COLO829 (cell line): ENCODE data around the gene LLGL2.

Source experiments
- DNase-seq: peaks from one replicate; pipeline ENCODE4 v3.0.0; 2012; ENCODE audit warnings: low spot score

Gene LLGL2

GRCh38 chr17:75550139-75550465 lies 24.6 kb downstream of the LLGL2 start:
- no peak for DNase-seq

- no peak for DNase-seq
Measured at GRCh38 chr17:75551266-75551665, 25.8 kb downstream of the LLGL2 start.

DNA sequence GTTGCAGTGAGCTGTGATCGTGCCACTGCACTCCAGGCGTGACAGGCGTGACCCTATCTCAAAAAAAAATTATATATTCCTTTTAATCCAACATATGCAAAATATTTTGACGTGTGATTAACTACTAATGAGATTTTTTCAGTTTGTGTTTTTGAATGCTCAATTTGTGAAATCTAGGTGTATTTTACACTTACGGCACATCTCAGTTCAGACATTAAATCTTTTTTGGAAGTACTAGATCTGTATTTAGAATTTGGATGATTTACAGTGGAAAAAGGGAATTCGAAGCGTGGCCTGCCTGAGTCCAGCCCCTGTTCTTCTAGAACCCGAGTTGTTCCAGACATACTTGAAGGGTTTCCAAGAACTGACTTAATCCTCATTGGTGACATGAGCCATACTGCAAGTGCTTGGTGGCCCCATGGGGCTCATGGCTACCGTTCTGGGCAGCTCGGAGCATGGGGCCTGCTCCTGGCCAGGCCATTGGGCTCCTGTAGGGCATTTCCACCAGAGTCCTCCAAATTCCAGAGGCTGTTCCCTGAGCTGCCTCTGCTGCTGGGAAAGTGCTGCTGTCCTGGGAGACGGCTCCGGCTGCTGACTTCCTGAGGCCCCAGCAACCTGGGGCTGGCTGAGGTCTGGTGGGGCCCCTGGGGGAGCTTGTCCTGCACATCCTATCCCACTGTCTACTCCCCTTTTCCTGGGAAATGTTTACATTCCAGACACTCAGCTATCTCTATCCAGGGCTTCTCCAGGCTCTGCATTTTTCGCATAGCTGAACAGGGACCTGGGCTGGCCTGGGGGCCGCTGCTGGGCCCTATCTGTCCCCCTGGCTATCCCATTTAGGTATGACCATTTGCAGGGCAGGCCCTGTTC lies 27.2 kb downstream of the LLGL2 start:
- DNase-seq: no peak

- DNase-seq: no peak
Measured at GRCh38 chr17:75553295-75554110, 28.0 kb downstream of the LLGL2 start.

DNA sequence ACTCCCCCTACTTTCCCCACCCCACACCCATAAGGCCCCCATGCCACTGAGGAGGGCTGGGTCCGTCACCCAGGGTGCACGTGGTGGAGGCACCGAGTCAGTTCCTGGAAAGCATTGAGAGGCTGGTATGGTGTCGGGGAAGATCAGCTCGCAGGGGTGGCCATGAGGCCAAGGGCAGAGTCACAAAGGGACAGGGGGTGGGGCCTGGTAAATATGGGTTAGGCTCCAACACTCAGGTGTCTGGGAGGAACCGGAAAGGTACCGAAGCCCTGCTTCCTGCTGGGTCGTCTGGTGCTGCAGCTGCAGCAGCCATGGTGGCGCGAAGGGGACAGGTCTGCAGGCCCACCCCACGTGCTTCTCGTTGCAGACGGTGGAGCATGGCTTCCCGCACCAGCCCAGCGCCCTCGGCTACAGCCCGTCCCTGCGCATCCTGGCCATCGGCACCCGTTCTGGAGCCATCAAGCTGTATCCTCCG lies 30.2 kb downstream of the LLGL2 start:
- DNase-seq: no peak

DNA sequence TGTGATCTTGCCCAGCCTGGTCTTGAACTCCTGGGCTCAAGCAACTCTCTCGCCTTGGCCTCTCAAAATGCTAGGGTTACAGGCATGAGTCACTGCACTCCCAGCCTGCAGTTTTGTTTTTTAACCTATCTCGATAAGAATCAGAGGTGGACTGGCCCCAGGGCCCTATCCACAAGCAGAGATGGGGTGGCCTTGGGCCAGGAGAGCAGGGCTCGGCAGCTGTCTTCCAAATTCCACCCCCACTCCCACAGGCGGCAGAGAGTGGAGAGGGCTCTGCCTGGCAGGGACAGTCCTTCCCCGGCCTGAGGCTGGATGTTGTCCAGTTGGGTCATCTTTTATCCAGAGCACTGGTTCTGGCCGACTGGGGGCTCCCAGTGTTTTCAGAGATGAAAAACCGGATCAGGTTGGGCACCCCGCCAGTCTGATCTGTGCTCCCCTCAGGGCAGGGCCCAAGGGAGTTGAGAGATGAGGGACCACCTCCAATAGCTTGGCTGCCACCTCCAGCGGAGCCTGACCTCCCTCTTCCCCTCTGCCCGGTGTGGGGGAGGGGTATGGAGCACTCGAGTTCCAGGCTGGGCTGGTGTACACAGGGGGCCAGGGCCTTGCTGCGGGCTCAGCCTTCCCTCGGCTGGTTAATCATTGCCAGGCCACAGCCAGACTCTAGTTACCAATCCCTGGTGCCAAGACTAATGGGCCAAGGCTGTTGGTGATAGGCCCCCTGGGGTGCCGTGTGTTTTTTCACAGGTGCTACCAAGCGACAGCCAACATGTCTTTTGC lies 31.8 kb downstream of the LLGL2 start:
- no peak for DNase-seq

GRCh38 chr17:75557852-75558665 lies 32.6 kb downstream of the LLGL2 start:
- DNase-seq: no peak

DNA sequence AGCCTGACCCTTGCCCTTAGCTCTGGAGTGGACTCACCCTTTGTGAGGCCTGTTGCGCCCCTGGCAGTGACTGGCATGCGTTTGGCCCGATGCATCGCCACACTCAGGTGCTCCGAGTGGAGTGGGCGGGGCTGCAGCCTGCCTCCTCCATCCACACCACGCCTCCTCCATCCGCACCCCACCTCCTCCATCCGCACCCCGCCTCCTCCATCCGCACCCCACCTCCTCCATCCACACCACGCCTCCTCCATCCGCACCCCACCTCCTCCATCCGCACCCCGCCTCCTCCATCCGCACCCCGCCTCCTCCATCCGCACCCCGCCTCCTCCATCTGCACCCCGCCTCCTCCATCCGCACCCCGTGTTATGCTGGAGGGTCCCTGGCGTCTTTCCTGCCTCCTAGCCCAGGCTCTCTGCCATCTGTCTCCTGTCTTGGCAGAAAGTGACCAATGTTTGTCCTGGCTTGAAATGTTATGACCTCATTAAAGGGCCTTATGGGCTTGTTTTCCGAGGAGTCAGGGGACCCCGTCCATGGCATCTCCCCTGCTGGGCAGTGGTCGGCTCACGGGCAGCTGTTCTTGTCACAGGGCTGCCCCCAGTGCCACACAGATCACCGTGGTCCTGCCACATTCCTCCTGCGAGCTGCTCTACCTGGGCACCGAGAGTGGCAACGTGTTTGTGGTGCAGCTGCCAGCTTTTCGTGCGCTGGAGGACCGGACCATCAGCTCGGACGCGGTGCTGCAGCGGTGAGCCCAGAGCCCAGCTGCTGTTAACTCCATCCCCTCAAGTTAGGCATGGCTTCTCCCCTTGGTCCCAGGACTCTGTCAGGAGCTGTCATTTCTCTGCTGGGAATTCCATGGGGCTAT lies 33.4 kb downstream of the LLGL2 start:
- no peak for DNase-seq

DNA sequence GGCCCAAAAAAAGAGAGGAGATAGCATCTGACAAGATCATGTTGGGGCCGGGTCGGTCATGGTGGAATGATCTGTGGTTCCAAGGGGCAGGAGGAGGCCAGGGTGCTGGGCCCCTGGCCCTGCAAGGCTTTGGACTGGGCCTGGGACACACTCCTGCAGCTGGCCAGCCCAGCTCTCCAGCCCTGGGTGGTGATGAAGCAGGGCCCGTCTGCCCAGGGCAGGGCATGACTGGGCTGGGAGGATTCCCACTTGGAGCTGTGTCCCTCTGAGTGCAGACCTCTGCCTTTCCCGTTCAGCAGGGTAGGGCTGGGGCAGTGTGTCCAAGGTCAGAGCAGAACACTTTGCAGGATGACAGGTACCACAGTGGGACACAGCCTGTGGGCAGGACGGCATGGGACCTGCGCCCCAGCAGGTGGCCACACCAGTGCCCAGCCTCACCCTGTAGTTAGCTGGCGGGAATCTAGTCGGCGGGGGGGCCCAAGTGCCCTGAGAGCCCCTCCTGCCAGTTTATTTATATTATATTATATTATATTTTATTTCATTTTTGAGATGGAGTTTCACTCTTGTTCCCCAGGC lies 34.5 kb downstream of the LLGL2 start:
- no peak for DNase-seq

DNA sequence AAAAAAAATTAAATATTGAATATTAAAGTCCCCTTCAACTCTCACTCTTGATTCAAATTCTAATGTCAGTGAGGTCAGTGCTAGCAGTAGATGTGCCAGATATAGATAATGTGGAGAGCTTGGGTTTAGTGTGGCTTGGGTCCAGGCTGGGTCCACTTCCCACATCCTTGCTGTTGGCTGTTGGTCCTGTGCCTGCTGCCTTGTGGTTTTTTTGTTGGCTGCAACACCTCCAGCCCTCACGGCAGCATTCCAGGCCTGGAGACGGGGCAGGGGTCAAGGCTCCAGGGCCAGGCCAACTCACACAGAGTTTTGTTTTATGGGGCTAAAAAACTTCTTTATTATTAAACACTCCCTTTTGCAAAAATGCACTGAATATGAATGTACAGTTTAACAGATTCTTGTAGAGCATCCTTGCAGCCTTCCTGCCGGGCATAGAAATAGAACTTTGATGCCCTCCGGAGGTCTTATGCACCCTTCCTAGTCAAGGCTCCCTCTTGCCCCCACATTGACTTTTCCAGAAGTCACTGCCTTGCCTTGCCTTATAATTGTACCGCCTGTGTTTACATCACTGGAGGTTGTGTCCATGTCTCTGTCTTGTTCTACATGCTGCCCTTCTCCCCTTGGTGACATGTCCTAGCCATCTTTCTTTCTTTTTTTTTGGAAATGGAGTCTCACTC lies 36.6 kb downstream of the LLGL2 start:
- no peak for DNase-seq

GRCh38 chr17:75563063-75563758 lies 37.7 kb downstream of the LLGL2 start:
- DNase-seq: no peak

- no peak for DNase-seq
Measured at GRCh38 chr17:75564195-75564594, 38.7 kb downstream of the LLGL2 start.

DNA sequence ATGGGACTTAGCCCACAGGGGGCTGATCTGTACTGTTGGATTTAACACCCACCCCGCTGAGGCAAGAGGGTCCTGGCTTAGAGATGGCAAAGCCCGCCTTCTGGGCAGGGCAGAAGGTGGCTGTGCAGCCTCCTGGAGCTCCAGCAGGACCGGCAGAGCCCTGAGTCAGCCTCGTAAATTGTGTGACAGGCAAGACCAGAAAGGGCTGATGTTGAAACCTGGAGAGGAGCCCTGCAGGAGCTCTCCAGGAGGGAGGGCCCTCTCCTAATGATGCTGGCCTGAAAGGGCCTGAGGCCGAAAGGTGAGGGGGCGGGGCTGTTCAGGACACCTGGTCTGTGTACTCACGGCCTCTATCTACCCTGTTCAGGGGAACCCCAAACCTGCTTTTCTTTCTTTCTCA lies 39.6 kb downstream of the LLGL2 start:
- no peak for DNase-seq

DNA sequence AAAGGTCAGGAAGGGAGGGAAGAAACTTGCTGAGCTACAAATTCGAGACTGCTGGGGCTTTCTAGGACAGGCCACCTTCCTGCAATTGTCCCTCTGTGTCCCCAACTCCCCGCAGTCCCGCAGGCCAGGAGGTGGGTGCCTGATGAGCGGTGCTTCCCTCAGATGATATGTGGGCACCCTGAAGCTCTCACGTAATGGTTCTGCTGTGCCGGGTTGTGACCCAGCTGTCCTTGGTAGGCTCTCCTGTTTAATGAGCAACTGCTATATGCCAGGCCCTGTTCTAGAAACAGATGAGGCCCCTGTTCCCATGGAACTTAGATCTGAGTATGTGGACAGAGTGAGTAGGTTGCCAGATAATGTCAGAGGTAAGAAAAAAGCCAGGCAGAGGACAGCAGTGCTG lies 40.1 kb downstream of the LLGL2 start:
- DNase-seq: no peak

DNA sequence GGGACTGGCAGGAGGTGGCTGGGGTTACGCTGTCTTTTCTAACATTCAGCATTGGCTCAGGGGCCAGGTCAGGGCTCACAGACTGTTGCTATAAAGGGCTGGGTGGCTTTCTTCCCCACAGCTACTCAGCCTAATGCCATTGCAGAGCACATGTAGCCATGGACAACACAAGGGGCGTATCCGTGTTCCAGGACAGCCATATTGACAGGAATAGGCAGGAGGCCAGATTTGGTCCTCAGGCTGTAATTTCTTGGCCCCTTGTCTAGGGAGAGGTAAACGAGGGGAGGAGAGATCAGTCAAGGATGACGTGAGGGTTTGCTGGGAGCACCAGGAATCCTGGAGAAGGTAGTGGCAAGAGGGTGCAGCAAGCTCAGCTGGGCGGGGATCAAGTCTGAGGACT lies 40.9 kb downstream of the LLGL2 start:
- DNase-seq: no peak

DNA sequence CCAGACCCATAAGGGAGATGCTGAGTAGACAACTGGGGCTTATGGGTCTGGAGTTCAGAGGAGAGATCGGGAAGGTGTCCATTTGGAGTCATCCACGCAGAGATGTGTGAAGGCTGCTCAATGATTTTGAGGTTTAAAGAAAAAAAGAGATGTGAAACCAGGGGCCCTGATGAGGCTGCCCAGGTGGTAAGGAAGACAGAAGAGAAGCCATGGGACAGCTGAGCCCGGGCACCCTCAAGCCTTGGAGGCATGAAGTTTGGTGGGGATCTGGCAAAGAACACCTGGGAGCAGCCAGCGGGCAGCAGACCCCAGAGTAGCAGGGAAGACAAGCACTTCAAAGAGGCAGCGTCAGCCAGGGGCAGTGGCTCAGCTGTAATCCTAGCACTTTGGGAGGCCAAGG lies 41.3 kb downstream of the LLGL2 start:
- no peak for DNase-seq

GRCh38 chr17:75568412-75569255 lies 43.1 kb downstream of the LLGL2 start:
- DNase-seq: no peak

DNA sequence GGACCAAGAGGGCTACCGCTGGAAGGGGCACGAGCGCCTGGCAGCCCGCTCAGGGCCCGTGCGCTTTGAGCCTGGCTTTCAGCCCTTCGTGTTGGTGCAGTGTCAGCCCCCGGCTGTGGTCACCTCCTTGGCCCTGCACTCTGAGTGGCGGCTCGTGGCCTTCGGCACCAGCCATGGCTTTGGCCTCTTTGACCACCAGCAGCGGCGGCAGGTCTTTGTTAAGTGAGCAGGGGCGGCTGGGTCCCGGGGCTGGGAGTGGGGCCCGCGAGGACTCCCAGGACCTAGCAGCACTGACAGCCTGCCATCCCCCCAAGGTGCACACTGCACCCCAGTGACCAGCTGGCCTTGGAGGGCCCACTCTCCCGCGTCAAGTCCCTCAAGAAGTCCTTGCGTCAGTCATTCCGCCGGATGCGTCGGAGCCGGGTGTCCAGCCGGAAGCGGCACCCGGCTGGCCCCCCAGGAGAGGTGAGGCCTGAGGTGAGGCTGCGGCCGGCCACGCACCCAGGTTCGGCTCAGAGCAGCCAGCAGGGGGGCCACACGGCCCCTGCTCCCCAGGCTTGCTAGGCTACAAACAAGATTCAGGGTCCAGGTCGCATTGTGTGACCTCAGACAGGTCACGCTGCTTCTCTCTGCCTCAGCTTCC lies 44.7 kb downstream of the LLGL2 start:
- DNase-seq: no peak
